22Rv1 (cell line): Measurements from ENCODE around the gene TASOR.

Source experiments
- ZFX ChIP-seq: fragments of 450-650 bp; IDR thresholded peaks from 2 replicates; pipeline ENCODE4 v1.6.1; 2017; ENCODE audit warnings: antibody characterized with exemption, borderline replicate concordance
- TF ChIP-seq, protein P1 (sequence below): fragments of 450-650 bp; IDR thresholded peaks from 2 replicates; pipeline ENCODE4 v1.5.1; 2017; ENCODE audit warnings: mild to moderate bottlenecking

DNA sequence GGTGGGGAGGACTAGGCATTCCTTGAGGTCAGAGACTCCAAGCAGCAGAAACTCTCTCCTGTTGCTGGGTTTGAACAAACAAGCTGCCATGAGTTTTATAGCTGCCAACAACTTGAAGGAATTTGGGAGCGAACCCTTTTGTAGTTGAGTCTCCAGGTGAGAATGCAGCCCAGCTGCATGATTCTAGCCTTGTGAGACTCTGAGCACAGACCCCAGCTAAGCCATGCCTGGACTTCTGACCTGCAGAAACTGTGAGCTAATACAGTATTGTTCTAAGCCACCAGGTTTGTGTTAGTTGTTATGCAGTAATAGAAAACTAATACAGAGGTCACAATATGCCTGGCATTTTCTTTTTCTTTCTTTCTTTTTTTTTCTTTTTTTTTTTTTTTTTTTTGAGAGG is 6.2 kb upstream of the TASOR start:
- TF ChIP-seq, protein P1, sequence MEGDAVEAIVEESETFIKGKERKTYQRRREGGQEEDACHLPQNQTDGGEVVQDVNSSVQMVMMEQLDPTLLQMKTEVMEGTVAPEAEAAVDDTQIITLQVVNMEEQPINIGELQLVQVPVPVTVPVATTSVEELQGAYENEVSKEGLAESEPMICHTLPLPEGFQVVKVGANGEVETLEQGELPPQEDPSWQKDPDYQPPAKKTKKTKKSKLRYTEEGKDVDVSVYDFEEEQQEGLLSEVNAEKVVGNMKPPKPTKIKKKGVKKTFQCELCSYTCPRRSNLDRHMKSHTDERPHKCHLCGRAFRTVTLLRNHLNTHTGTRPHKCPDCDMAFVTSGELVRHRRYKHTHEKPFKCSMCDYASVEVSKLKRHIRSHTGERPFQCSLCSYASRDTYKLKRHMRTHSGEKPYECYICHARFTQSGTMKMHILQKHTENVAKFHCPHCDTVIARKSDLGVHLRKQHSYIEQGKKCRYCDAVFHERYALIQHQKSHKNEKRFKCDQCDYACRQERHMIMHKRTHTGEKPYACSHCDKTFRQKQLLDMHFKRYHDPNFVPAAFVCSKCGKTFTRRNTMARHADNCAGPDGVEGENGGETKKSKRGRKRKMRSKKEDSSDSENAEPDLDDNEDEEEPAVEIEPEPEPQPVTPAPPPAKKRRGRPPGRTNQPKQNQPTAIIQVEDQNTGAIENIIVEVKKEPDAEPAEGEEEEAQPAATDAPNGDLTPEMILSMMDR, result no peak
- TF ChIP-seq ZFX, result no peak
